B cell (primary cell): Measurements from ENCODE around the gene ERVW-1. TPM values are rescaled to one million over a fixed set of nuclear protein-coding genes. Genes with fewer than 3 reads are reported as not detected.
A peak's percentile ranks its signal among the peaks of the same experiment; 100 is the strongest.

Source experiments
- ATAC-seq: fragments of 200-7000 bp; cut with Tn5 transposase; one replicate; pipeline ENCODE4 v1.10.0; 2021; ENCODE audit warnings: low read depth, mild to moderate bottlenecking, moderate number of reproducible peaks, moderate library complexity
- CTCF ChIA-PET: fragments of 350-600 bp; sonication (Branson Sonifier 250); formaldehyde crosslinking; loops from one replicate; lab custom pipeline; 2021; ENCODE audit warnings: antibody characterized with exemption, inconsistent platforms; lab: Charles Lee
- POLR2A ChIA-PET: fragments of 350-600 bp; sonication (Branson Sonifier 250); formaldehyde crosslinking; loops from one replicate; lab custom pipeline; 2021; ENCODE audit warnings: antibody characterized with exemption; lab: Charles Lee
- DNase-seq: peaks from one replicate; pipeline ENCODE4 v3.0.0; 2013
- H2AFZ ChIP-seq: 2 replicates; pipeline ENCODE4 v1.6.1; 2012; ENCODE audit warnings: mild to moderate bottlenecking, low read depth, low read length; ENCODE audit not compliant: insufficient read depth, poor library complexity, severe bottlenecking
- H3K27ac ChIP-seq, 2 donors: 1 replicate in 1 of 2; 2 replicates in 1 of 2; pipeline ENCODE4 v1.5.1; 2012 to 2013; ENCODE audit warnings: low read length in 2 of 2, mild to moderate bottlenecking in 2 of 2, moderate library complexity in 1 of 2
- H3K27me3 ChIP-seq, 4 experiments: fragments of 200-600 bp in 1 of 4; sonication (generic) in 1 of 4; replicated peaks in 1 of 4; 1 replicate in 2 of 4; 2 replicates in 2 of 4; pipeline versions ENCODE4 v1.6.1 to v1.7.0; 2013 to 2016; ENCODE audit warnings: low read length in 3 of 4, mild to moderate bottlenecking in 2 of 4, mixed read lengths in 1 of 4, moderate library complexity in 1 of 4; ENCODE audit not compliant: insufficient read depth in 4 of 4, control insufficient read depth in 3 of 4; ENCODE audit errors: control extremely low read depth in 1 of 4
- H3K36me3 ChIP-seq, 2 experiments: replicated peaks in 1 of 2; 1 replicate in 1 of 2; 2 replicates in 1 of 2; pipeline versions ENCODE4 v1.6.1 to v1.7.1; 2013; ENCODE audit warnings: low read length in 1 of 2; ENCODE audit not compliant: insufficient read depth in 2 of 2, control insufficient read depth in 1 of 2; ENCODE audit errors: control extremely low read depth in 1 of 2, extremely low read depth in 1 of 2
- H3K4me1 ChIP-seq, 2 donors: fragments of 200-600 bp in 1 of 2; sonication (generic) in 1 of 2; 1 replicate in 1 of 2; 2 replicates in 1 of 2; pipeline versions ENCODE4 v1.5.1 to v1.6.1; 2013 to 2017; ENCODE audit warnings: low read length in 2 of 2; ENCODE audit not compliant: control insufficient read depth in 2 of 2, insufficient read depth in 2 of 2
- H3K4me2 ChIP-seq: replicated peaks from 2 replicates; pipeline ENCODE3; 2012; ENCODE audit warnings: mild to moderate bottlenecking, low read depth, low read length; ENCODE audit not compliant: poor library complexity, severe bottlenecking
- H3K4me3 ChIP-seq, 5 experiments: fragments of 200-600 bp in 1 of 5; sonication (generic) in 1 of 5; 1 replicate in 3 of 5; 2 replicates in 2 of 5; pipeline versions ENCODE4 v1.5.1 to v1.7.0; 2011 to 2016; ENCODE audit warnings: low read length in 4 of 5, mild to moderate bottlenecking in 4 of 5, low read depth in 2 of 5, control low read depth in 1 of 5, moderate library complexity in 1 of 5; ENCODE audit not compliant: insufficient read depth in 1 of 5; ENCODE audit errors: control extremely low read depth in 1 of 5, extremely low read depth in 1 of 5
- H3K79me2 ChIP-seq: fragments of 200-600 bp; sonication (generic); one replicate; pipeline ENCODE4 v1.6.0; 2016; ENCODE audit warnings: low read length; ENCODE audit not compliant: control insufficient read depth, insufficient read depth
- H3K9ac ChIP-seq: fragments of 200-600 bp; sonication (generic); 2 replicates; pipeline ENCODE4 v1.6.1; 2017; ENCODE audit warnings: mild to moderate bottlenecking, low read length, moderate library complexity
- H3K9me3 ChIP-seq, 3 donors: one replicate each; pipeline versions ENCODE4 v1.6.1 to v1.7.1; 2013; ENCODE audit warnings: low read length in 2 of 3; ENCODE audit not compliant: control insufficient read depth in 2 of 3, insufficient read depth in 1 of 3; ENCODE audit errors: control extremely low read depth in 1 of 3
- H4K20me1 ChIP-seq: 2 replicates; pipeline ENCODE4 v1.6.0; 2012; ENCODE audit warnings: mild to moderate bottlenecking, low read length; ENCODE audit not compliant: insufficient read depth, control insufficient read depth, poor library complexity, severe bottlenecking
- H3K27ac Mint-ChIP-seq: one replicate; pipeline ENCODE4 v1.8.0; 2021; ENCODE audit warnings: mixed read lengths
- H3K27me3 Mint-ChIP-seq: one replicate; pipeline ENCODE4 v1.8.0; 2021; ENCODE audit warnings: mixed read lengths
- H3K4me1 Mint-ChIP-seq: one replicate; pipeline ENCODE4 v1.8.0; 2021; ENCODE audit warnings: mixed read lengths
- H3K4me3 Mint-ChIP-seq: one replicate; pipeline ENCODE4 v1.8.0; 2021; ENCODE audit warnings: mixed read lengths
- H3K9me3 Mint-ChIP-seq: one replicate; pipeline ENCODE4 v1.8.0; 2022; ENCODE audit warnings: mixed read lengths; ENCODE audit not compliant: insufficient read depth
- EZH2 ChIP-seq: IDR thresholded peaks from 2 replicates; pipeline ENCODE4 v1.6.1; 2012; ENCODE audit warnings: borderline replicate concordance, low read depth, mild to moderate bottlenecking, moderate library complexity, low read length; ENCODE audit not compliant: insufficient read depth, poor library complexity, severe bottlenecking
- WGBS: methylation state at CpG from one replicate; pipeline ENCODE4 v1.1.5; 2013; ENCODE audit warnings: missing lambda C conversion rate; ENCODE audit not compliant: insufficient coverage; 5-methylcytosine and 5-hydroxymethylcytosine counted together
- intact Hi-C: fragments of 100-400 bp; cut with micrococcal nuclease; formaldehyde crosslinking; loops from one replicate; pipeline ENCODE4 v1.10.0; 2022
- polyA plus RNA-seq: library from polyadenylated mRNA; depleted of rRNA; stranded (reverse); fragments of >200 nt; gene quantifications from 2 replicates; pipeline ENCODE4 v1.2.3, GENCODE V29; 2012
- total RNA-seq, 2 donors: library from RNA; stranded (reverse); fragments of 120-200 nt in 1 of 2; gene quantifications; 1 replicate in 1 of 2; 2 replicates in 1 of 2; pipeline versions ENCODE4 v1.2.3 to v1.2.4, GENCODE V29; 2013 to 2022
- TF ChIP-seq, protein P1 (sequence below): fragments of 200-600 bp; IDR thresholded peaks from one replicate; pipeline ENCODE4 v1.8.0; 2022; ENCODE audit warnings: antibody characterized with exemption, mild to moderate bottlenecking

ERVW-1 gene
- total and polyA plus RNA-seq, 2 donors (not counting 1 experiment from before 2014, with no cell fraction given): not detected

DNA sequence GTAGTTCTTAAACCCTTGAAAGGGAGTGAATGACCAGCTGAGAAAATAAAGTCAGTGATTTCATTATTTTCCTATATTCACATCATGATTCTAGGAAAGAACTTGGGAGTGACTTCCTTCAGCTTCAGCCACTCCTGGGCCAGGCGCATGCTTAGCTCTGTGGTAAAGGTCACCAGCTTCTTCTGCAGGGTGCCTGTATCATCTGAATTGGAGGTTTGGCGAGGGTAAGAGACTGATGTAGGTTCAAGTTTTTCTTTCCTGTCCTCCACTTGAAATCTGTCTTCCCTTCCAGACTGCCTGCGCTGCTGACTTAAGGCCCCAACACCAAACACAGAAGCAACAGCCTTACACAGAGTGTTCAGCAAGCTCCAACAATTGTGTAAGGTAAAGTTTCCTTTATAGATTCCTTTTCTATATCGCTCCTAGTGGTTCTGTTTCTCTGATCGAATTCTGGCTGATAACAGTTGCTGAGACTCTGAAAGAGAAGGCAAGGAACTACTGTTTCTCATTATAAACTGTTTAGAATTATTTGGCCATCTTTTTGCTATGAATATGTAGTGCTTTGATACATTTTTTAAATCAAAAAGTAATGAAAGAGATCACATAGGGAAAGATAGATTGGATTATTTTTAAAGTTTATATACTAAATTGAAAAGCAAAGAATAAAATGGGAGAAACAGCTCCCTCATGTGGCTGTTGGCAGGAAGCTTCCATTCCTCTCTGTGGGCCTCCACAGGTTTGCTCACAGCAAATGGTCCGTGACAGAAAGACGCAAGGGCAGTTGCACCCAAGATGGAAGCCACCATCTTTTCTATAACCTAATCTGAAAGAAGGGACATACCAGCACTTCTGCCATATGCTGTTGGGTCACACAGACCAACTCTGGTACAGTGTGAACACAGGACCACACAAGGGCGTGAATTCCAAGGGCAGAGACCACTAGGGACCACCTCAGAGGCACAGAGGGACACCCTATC lies 16.4 kb downstream of the ERVW-1 start:
- Histone ChIP-seq H3K9ac (no peak overlapping the region), H3K36me3 (peaks cover 2 to 3% of the 10 kb centered on the region in 2 experiments), H3K4me3 (no peak overlapping the region), H3K9me3 (no peaks in the 10 kb centered on the region), H4K20me1 (no peaks in the 10 kb centered on the region), H3K79me2 (no peaks in the 10 kb centered on the region), H3K4me2 (no peak overlapping the region), H3K27ac (no peak overlapping the region), H3K4me1 (no peaks in the 10 kb centered on the region), H3K27me3 (no peaks in the 10 kb centered on the region), H2AFZ (no peak overlapping the region)
- intact Hi-C loops: loop anchor here (5.0 kb wide), 1 partner anchor 39 kb away; no protein-coding TSS in a partner anchor
- ChIA-PET CTCF (interaction anchor here (0.6 to 1.6 kb wide), 6 partner anchors 14 to 501 kb away, joined by 3 to 12 read pairs (median 4); partner anchors contain the start of gene GATAD1), POLR2A (no interaction called here)
- Mint-ChIP-seq H3K4me3 (no peak overlapping the region), H3K9me3 (no peaks in the 10 kb centered on the region), H3K27ac (no peak overlapping the region), H3K27me3 (no peaks in the 10 kb centered on the region), H3K4me1 (no peaks in the 10 kb centered on the region)
- TF ChIP-seq EZH2: no peak
- TF ChIP-seq, protein P1, sequence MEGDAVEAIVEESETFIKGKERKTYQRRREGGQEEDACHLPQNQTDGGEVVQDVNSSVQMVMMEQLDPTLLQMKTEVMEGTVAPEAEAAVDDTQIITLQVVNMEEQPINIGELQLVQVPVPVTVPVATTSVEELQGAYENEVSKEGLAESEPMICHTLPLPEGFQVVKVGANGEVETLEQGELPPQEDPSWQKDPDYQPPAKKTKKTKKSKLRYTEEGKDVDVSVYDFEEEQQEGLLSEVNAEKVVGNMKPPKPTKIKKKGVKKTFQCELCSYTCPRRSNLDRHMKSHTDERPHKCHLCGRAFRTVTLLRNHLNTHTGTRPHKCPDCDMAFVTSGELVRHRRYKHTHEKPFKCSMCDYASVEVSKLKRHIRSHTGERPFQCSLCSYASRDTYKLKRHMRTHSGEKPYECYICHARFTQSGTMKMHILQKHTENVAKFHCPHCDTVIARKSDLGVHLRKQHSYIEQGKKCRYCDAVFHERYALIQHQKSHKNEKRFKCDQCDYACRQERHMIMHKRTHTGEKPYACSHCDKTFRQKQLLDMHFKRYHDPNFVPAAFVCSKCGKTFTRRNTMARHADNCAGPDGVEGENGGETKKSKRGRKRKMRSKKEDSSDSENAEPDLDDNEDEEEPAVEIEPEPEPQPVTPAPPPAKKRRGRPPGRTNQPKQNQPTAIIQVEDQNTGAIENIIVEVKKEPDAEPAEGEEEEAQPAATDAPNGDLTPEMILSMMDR: peak; percentile 78
- DNase-seq (peak; percentile 32), ATAC-seq (no peak)
- WGBS: 52% methylated on average over 2 of the region's 8 CpGs

DNA sequence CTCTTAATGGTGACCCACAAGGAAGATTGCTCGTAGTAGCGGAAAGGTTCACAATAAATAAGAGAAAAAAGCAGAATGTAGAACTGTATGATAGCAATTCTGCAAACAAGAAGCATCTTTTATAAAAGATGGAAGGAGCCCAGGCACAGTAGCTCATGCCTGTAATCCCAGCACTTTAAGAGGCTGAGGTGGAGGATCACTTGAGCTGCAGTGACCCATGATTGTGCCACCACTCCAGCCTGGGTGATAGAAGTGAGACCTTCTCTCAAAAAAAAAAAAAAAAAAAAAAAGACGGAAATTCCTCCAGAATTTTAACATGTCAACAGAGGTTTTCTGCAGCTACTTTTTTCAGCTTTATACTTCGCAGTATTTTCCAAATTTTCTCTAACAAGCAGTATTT lies 17.2 kb downstream of the ERVW-1 start:
- no peak overlapping the region for H3K4me2 ChIP-seq
- Mint-ChIP-seq H3K9me3 (no peaks in the 10 kb centered on the region), H3K4me3 (no peak overlapping the region), H3K4me1 (no peaks in the 10 kb centered on the region), H3K27me3 (no peaks in the 10 kb centered on the region), H3K27ac (no peak overlapping the region)
- intact Hi-C loops: loop anchor here (5.0 kb wide), 1 partner anchor 38 kb away; no protein-coding TSS in a partner anchor
- DNase-seq: no peak
- ChIA-PET CTCF (interaction anchor here (0.6 to 1.6 kb wide), 5 partner anchors 29 to 500 kb away, joined by 3 to 12 read pairs (median 4); no protein-coding TSS in a partner anchor), POLR2A (no interaction called here)
- H3K9me3 ChIP-seq: no peaks in the 10 kb centered on the region
- H2AFZ ChIP-seq: no peak overlapping the region
- H3K27ac ChIP-seq: no peak overlapping the region
- WGBS: 100% methylated on average over 1 of the region's 4 CpGs
- H3K9ac ChIP-seq: no peak overlapping the region
- no peaks in the 10 kb centered on the region for H4K20me1 ChIP-seq
- peaks cover 2 to 11% of the 10 kb centered on the region in 2 experiments for H3K36me3 ChIP-seq
- no peak for TF ChIP-seq EZH2
- TF ChIP-seq, protein P1: no peak
- no peaks in the 10 kb centered on the region for H3K79me2 ChIP-seq
- no peak overlapping the region for H3K4me3 ChIP-seq
- no peaks in the 10 kb centered on the region for H3K4me1 ChIP-seq
- no peak for ATAC-seq
- no peaks in the 10 kb centered on the region for H3K27me3 ChIP-seq
